ENCODE results near the gene SLC16A11. TPM values are rescaled to one million over a fixed set of nuclear protein-coding genes. Genes with fewer than 3 reads are reported as not detected.

The SLC16A11 gene
- polyA plus RNA-seq, 3 donors from 2014 or later = 1.2 to 3.9 (median 3.1) TPM

- Mint-ChIP-seq H3K27me3 (ENCODE audit: low read depth in 3 of 3) (peaks cover 10 to 16% (median 10%) of the 10 kb centered on the region in 3 donors), H3K4me3 (peak overlapping the region in 4 of 5 donors; percentile 3 to 63 (median 32)), H3K36me3 (no peaks in the 10 kb centered on the region), H3K27ac (peak overlapping the region; percentile 58 to 86 (median 78)), H3K9me3 (no peaks in the 10 kb centered on the region), H3K4me1 (peaks cover 79 to 90% of the 10 kb centered on the region in 2 donors)
- peak in 1 of 3 donors; percentile 32 for DNase-seq
Observed at GRCh38 chr17:7027335-7027734, 16.6 kb downstream of the SLC16A11 start.

- DNase-seq = no peak
- H3K4me1 Mint-ChIP-seq = peaks cover 78 to 86% of the 10 kb centered on the region in 2 donors
- H3K9me3 Mint-ChIP-seq = no peaks in the 10 kb centered on the region
- peaks cover 10 to 15% (median 10%) of the 10 kb centered on the region in 3 donors for H3K27me3 Mint-ChIP-seq (ENCODE audit: low read depth in 3 of 3)
- peak overlapping the region in 2 of 6 donors; percentile 59 to 83 for H3K27ac Mint-ChIP-seq
- peak overlapping the region in 2 of 5 donors; percentile 29 to 30 for H3K4me3 Mint-ChIP-seq
- H3K36me3 Mint-ChIP-seq = no peaks in the 10 kb centered on the region
Observed at GRCh38 chr17:7026471-7027115, 17.3 kb downstream of the SLC16A11 start.

GRCh38 chr17:7025245-7025644, 18.6 kb downstream of the SLC16A11 start:
- Mint-ChIP-seq H3K27me3 (ENCODE audit: low read depth in 3 of 3) (peaks cover 10 to 18% (median 12%) of the 10 kb centered on the region in 3 donors), H3K4me1 (peaks cover 78 to 88% of the 10 kb centered on the region in 2 donors), H3K9me3 (no peaks in the 10 kb centered on the region), H3K36me3 (no peaks in the 10 kb centered on the region), H3K4me3 (no peak overlapping the region), H3K27ac (peak overlapping the region in 2 of 6 donors; percentile 16 to 17)
- no peak for DNase-seq

GRCh38 chr17:7024402-7024785, 19.5 kb downstream of the SLC16A11 start:
- H3K27ac Mint-ChIP-seq = peak overlapping the region in 4 of 6 donors; percentile 34 to 95 (median 92)
- peaks cover 72 to 80% of the 10 kb centered on the region in 2 donors for H3K4me1 Mint-ChIP-seq
- H3K9me3 Mint-ChIP-seq = no peaks in the 10 kb centered on the region
- no peaks in the 10 kb centered on the region for H3K36me3 Mint-ChIP-seq
- no peak for DNase-seq
- H3K4me3 Mint-ChIP-seq = no peak overlapping the region
- peaks cover 10 to 18% (median 12%) of the 10 kb centered on the region in 3 donors for H3K27me3 Mint-ChIP-seq (ENCODE audit: low read depth in 3 of 3)

GRCh38 chr17:7023576-7024401, 20.1 kb downstream of the SLC16A11 start:
- Mint-ChIP-seq H3K27ac (peak overlapping the region; percentile 74 to 95 (median 91)), H3K36me3 (no peaks in the 10 kb centered on the region), H3K9me3 (no peaks in the 10 kb centered on the region), H3K4me1 (peaks cover 69 to 74% of the 10 kb centered on the region in 2 donors), H3K27me3 (ENCODE audit: low read depth in 3 of 3) (peaks cover 10 to 18% (median 12%) of the 10 kb centered on the region in 3 donors), H3K4me3 (peak overlapping the region; percentile 75 to 85 (median 83))
- peak; percentile 95 for DNase-seq

GRCh38 chr17:7022781-7023571, 20.9 kb downstream of the SLC16A11 start, which contains the start of gene BCL6B:
Gene BCL6B (plus strand): TSS chr17:7023050. CDS start chr17:7023672, 622 bp downstream.
- DNase-seq = no peak
- peak within 1 kb of the TSS; percentile 74 to 95 (median 91) for H3K27ac Mint-ChIP-seq
- no peaks in the 10 kb centered on the region for H3K36me3 Mint-ChIP-seq
- peaks cover 10 to 22% (median 12%) of the 10 kb centered on the region in 3 donors for H3K27me3 Mint-ChIP-seq (ENCODE audit: low read depth in 3 of 3)
- H3K4me1 Mint-ChIP-seq = peaks cover 68 to 69% of the 10 kb centered on the region in 2 donors
- no peaks in the 10 kb centered on the region for H3K9me3 Mint-ChIP-seq
- peak within 1 kb of the TSS; percentile 75 to 85 (median 83) for H3K4me3 Mint-ChIP-seq

GRCh38 chr17:7021993-7022778, 21.7 kb downstream of the SLC16A11 start:
- peak; percentile 81 to 83 (median 83) for DNase-seq
- peaks cover 0 to 4% (median 4%) of the 10 kb centered on the region in 3 donors for H3K36me3 Mint-ChIP-seq
- H3K9me3 Mint-ChIP-seq = no peaks in the 10 kb centered on the region
- peaks cover 68 to 69% of the 10 kb centered on the region in 2 donors for H3K4me1 Mint-ChIP-seq
- peaks cover 10 to 25% (median 12%) of the 10 kb centered on the region in 3 donors for H3K27me3 Mint-ChIP-seq (ENCODE audit: low read depth in 3 of 3)
- H3K4me3 Mint-ChIP-seq = peak overlapping the region; percentile 75 to 85 (median 83)
- peak overlapping the region in 5 of 6 donors; percentile 59 to 95 (median 91) for H3K27ac Mint-ChIP-seq

- H3K4me1 Mint-ChIP-seq = peaks cover 68 to 70% of the 10 kb centered on the region in 2 donors
Observed at GRCh38 chr17:7020894-7021664, 22.8 kb downstream of the SLC16A11 start.

GRCh38 chr17:7019839-7020519, 23.9 kb downstream of the SLC16A11 start:
- no peaks in the 10 kb centered on the region for H3K9me3 Mint-ChIP-seq
- no peak for DNase-seq
- H3K4me3 Mint-ChIP-seq = no peak overlapping the region
- peaks cover 77% of the 10 kb centered on the region in 2 donors for H3K4me1 Mint-ChIP-seq
- H3K36me3 Mint-ChIP-seq = peaks cover 0 to 5% (median 4%) of the 10 kb centered on the region in 3 donors
- peak overlapping the region in 2 of 6 donors; percentile 16 to 59 for H3K27ac Mint-ChIP-seq
- H3K27me3 Mint-ChIP-seq (ENCODE audit: low read depth in 3 of 3) = peaks cover 14 to 33% (median 20%) of the 10 kb centered on the region in 3 donors

More at GRCh38 chr17:7020894-7021664, 22.8 kb downstream of the SLC16A11 start:
- Mint-ChIP-seq H3K4me3 (peak overlapping the region; percentile 75 to 85 (median 83)), H3K27ac (peak overlapping the region in 5 of 6 donors; percentile 50 to 95 (median 73)), H3K27me3 (ENCODE audit: low read depth in 3 of 3) (peaks cover 10 to 25% (median 12%) of the 10 kb centered on the region in 3 donors), H3K36me3 (peaks cover 0 to 5% (median 4%) of the 10 kb centered on the region in 3 donors), H3K9me3 (no peaks in the 10 kb centered on the region)
- no peak for DNase-seq

GRCh38 chr17:7019367-7019766, 24.5 kb downstream of the SLC16A11 start:
- H3K4me3 Mint-ChIP-seq = no peak overlapping the region
- no peaks in the 10 kb centered on the region for H3K9me3 Mint-ChIP-seq
- H3K36me3 Mint-ChIP-seq = peaks cover 0 to 5% (median 4%) of the 10 kb centered on the region in 3 donors
- peaks cover 74 to 79% of the 10 kb centered on the region in 2 donors for H3K4me1 Mint-ChIP-seq
- H3K27me3 Mint-ChIP-seq (ENCODE audit: low read depth in 3 of 3) = peaks cover 16 to 35% (median 23%) of the 10 kb centered on the region in 3 donors
- no peak overlapping the region for H3K27ac Mint-ChIP-seq
- no peak for DNase-seq

GRCh38 chr17:7018331-7018964, 25.4 kb downstream of the SLC16A11 start:
- Mint-ChIP-seq H3K27ac (peak overlapping the region in 3 of 6 donors; percentile 67 to 100 (median 87)), H3K9me3 (no peaks in the 10 kb centered on the region), H3K4me3 (peak overlapping the region in 4 of 5 donors; percentile 3 to 26 (median 14)), H3K36me3 (peaks cover 0 to 5% (median 4%) of the 10 kb centered on the region in 3 donors), H3K27me3 (ENCODE audit: low read depth in 3 of 3) (peaks cover 17 to 37% (median 20%) of the 10 kb centered on the region in 3 donors), H3K4me1 (peaks cover 74 to 79% of the 10 kb centered on the region in 2 donors)
- no peak for DNase-seq

Data from immature natural killer cell (primary cell).